BLaER1 (cell line): ENCODE data around the gene BCHE.

Experiments used
- H3K27ac ChIP-seq: shearing (Covaris generic); formaldehyde crosslinking; 2 replicates; pipeline ENCODE4 v1.8.1; 2022
- H3K27me3 ChIP-seq: shearing (Covaris generic); formaldehyde crosslinking; 2 replicates; pipeline ENCODE4 v1.8.1; 2022
- H3K36me3 ChIP-seq: shearing (Covaris generic); formaldehyde crosslinking; 2 replicates; pipeline ENCODE4 v1.8.1; 2022
- H3K4me1 ChIP-seq: shearing (Covaris generic); formaldehyde crosslinking; 2 replicates; pipeline ENCODE4 v1.8.1; 2022
- H3K4me2 ChIP-seq: shearing (Covaris generic); formaldehyde crosslinking; 2 replicates; pipeline ENCODE4 v1.8.1; 2022
- H3K4me3 ChIP-seq: shearing (Covaris generic); formaldehyde crosslinking; 2 replicates; pipeline ENCODE4 v1.8.1; 2022
- H3K9ac ChIP-seq: shearing (Covaris generic); formaldehyde crosslinking; 2 replicates; pipeline ENCODE4 v1.8.1; 2022
- H3K9me3 ChIP-seq: shearing (Covaris generic); formaldehyde crosslinking; 2 replicates; pipeline ENCODE4 v1.8.1; 2022
- H4K20me1 ChIP-seq: shearing (Covaris generic); formaldehyde crosslinking; 2 replicates; pipeline ENCODE4 v1.8.1; 2022
- Cebpa-rat ChIP-seq: shearing (Covaris generic); IDR thresholded peaks from 2 replicates; pipeline ENCODE4 v1.8.1; 2022

The BCHE gene

DNA sequence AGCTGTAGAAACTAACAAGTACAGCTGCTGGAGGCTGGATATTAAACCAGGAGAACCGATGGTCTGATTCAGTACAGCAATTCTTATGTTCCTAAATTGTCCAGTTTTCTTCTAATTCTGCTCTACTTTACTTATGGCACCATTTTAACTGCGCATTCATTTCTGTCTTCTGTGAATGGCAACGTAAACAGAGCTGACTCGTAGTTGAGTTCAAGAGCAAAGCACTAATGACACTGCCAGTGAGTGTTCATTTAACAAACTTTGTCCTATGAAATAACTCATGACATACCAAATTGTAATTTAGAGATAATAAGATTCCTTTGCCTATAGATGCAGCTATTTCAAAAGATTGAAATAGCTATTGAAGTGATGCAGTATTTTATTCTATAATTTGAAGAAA, 48.7 kb downstream of the BCHE start:
- TF ChIP-seq Cebpa-rat: no peak
- no peaks in the 10 kb centered on the region for H3K4me1 ChIP-seq
- no peak overlapping the region for H3K4me2 ChIP-seq
- no peaks in the 10 kb centered on the region for H3K27me3 ChIP-seq
- H3K27ac ChIP-seq: no peak overlapping the region
- H3K4me3 ChIP-seq: no peak overlapping the region
- no peaks in the 10 kb centered on the region for H4K20me1 ChIP-seq
- no peaks in the 10 kb centered on the region for H3K36me3 ChIP-seq
- no peak overlapping the region for H3K9ac ChIP-seq
- no peaks in the 10 kb centered on the region for H3K9me3 ChIP-seq

DNA sequence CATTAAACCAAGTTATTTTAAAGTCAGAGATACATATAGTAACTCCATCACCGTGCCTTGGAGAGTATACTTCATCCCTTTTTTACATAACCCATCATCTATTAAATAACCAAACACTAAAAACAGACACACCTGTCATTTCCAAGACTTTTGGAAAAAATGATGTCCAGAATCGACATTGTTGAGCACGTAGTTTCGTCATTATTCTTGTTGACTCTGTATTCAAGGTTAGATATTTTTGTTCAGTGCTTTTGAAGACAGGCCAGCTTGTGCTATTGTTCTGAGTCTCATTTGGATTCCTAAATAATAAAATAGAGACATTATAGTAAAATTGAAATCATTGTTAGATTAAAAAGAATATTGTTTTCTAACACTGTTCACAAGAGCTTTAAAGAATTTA, 51.2 kb downstream of the BCHE start:
- H3K4me2 ChIP-seq: no peak overlapping the region
- no peak overlapping the region for H3K4me3 ChIP-seq
- H3K27ac ChIP-seq: no peak overlapping the region
- no peaks in the 10 kb centered on the region for H3K36me3 ChIP-seq
- H3K4me1 ChIP-seq: no peaks in the 10 kb centered on the region
- no peaks in the 10 kb centered on the region for H3K9me3 ChIP-seq
- no peaks in the 10 kb centered on the region for H3K27me3 ChIP-seq
- H3K9ac ChIP-seq: no peak overlapping the region
- TF ChIP-seq Cebpa-rat: no peak
- H4K20me1 ChIP-seq: no peaks in the 10 kb centered on the region

DNA sequence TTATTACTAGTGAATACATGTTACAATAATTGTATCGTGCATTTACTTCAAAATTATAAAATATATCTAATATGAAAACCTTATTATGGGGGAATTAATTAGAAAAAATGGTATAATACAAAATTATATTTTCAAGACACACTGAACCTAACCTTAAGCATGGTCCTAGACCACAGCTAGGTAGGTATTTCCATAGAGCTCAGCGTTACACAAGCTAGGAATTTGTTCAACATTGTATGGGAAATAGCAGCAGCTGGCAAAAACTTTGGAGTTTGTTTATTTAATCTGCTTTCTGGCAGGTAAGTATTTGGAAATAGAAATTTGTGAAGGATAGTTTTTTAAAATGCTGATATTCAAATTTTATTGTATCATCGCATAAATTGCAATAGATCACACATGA, 52.9 kb downstream of the BCHE start:
- no peak overlapping the region for H3K9ac ChIP-seq
- H3K9me3 ChIP-seq: no peaks in the 10 kb centered on the region
- no peak overlapping the region for H3K4me3 ChIP-seq
- H3K4me1 ChIP-seq: no peaks in the 10 kb centered on the region
- no peak overlapping the region for H3K4me2 ChIP-seq
- no peaks in the 10 kb centered on the region for H4K20me1 ChIP-seq
- no peaks in the 10 kb centered on the region for H3K27me3 ChIP-seq
- H3K36me3 ChIP-seq: no peaks in the 10 kb centered on the region
- H3K27ac ChIP-seq: no peak overlapping the region
- no peak for TF ChIP-seq Cebpa-rat

DNA sequence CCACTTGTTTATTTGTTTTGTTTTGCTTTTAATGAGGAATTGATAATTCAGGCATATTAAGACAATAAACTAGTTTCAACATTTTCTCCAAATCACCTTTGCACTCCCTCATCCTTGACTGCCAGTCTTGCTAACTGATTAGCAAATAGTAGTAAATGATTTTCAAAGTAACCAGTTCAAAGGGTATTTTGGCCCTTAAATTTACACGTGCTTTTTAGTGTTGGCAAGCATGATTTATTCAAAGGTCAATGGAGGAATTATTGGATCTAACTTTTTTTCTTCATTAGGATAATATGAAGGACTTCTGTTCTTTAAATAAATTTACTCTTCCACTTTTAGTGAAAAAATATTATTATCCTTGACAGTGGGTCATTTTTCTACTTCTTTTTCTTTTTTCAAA, 53.8 kb downstream of the BCHE start:
- Histone ChIP-seq H3K9ac (no peak overlapping the region), H3K4me3 (no peak overlapping the region), H3K4me1 (no peaks in the 10 kb centered on the region), H3K27ac (no peak overlapping the region), H3K36me3 (no peaks in the 10 kb centered on the region), H3K4me2 (no peak overlapping the region), H4K20me1 (no peaks in the 10 kb centered on the region), H3K27me3 (no peaks in the 10 kb centered on the region), H3K9me3 (no peaks in the 10 kb centered on the region)
- no peak for TF ChIP-seq Cebpa-rat

DNA sequence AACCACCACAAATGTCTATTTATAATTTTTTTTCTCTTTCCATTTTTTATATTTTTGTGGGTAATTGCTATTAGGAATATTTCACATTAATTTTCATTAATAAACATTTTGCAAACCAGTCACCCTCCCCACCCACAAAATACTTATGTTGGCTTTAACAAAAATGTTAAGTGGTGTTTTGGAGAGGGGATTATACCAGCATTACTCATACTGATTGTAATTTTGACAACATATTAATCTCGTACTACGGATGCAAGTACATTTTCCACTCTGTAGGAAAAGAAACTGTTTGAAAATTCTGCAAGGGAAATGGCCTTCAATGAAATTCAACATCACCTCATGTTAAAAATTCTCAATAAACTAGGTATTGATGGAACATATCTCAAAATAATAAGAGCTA, 58.3 kb downstream of the BCHE start:
- H3K9ac ChIP-seq: no peak overlapping the region
- H3K27ac ChIP-seq: no peak overlapping the region
- no peaks in the 10 kb centered on the region for H3K36me3 ChIP-seq
- no peak for TF ChIP-seq Cebpa-rat
- H3K4me2 ChIP-seq: no peak overlapping the region
- no peak overlapping the region for H3K4me3 ChIP-seq
- H3K4me1 ChIP-seq: no peaks in the 10 kb centered on the region
- no peaks in the 10 kb centered on the region for H3K9me3 ChIP-seq
- no peaks in the 10 kb centered on the region for H4K20me1 ChIP-seq
- H3K27me3 ChIP-seq: no peaks in the 10 kb centered on the region

DNA sequence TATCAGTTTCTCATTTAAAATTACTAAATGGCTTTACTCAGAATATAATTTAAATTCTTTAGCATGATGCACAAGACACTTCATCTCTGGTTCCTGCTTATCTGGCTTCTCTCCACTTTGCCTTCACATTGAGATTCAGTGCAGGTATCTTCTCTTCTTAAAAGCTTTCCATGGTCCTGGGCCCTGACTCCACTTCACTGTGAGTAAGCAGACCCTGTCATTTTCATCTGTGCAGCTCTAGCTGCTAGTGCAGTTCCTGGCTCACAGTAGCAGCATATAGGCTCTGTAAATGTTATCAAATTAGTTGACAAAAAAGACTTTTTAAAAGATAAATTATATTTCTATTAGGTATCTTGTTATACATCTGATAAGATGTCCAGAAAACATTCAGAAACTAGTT, 58.8 kb downstream of the BCHE start:
- no peak for TF ChIP-seq Cebpa-rat
- no peaks in the 10 kb centered on the region for H3K4me1 ChIP-seq
- no peaks in the 10 kb centered on the region for H3K36me3 ChIP-seq
- no peaks in the 10 kb centered on the region for H4K20me1 ChIP-seq
- no peaks in the 10 kb centered on the region for H3K9me3 ChIP-seq
- H3K27ac ChIP-seq: no peak overlapping the region
- no peaks in the 10 kb centered on the region for H3K27me3 ChIP-seq
- no peak overlapping the region for H3K9ac ChIP-seq
- H3K4me2 ChIP-seq: no peak overlapping the region
- no peak overlapping the region for H3K4me3 ChIP-seq

DNA sequence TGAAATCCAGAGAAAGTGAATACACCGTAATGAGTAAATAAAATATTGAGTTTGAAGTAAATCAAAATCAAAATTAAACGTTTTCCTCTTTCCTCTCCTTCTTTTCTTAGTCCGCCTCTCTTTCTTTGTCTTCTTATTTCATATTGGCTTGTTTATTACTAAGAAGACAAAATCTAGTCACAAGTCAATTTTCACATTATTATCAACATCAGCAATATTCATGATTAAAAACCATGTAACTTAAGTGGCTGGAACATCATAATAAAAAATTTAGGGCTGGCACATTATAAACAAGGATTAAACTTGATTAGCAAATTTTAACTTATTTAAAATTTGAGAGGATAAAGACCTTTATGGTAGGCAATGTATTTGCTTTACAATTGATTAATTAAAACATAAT, 61.4 kb downstream of the BCHE start:
- H3K27me3 ChIP-seq: no peaks in the 10 kb centered on the region

DNA sequence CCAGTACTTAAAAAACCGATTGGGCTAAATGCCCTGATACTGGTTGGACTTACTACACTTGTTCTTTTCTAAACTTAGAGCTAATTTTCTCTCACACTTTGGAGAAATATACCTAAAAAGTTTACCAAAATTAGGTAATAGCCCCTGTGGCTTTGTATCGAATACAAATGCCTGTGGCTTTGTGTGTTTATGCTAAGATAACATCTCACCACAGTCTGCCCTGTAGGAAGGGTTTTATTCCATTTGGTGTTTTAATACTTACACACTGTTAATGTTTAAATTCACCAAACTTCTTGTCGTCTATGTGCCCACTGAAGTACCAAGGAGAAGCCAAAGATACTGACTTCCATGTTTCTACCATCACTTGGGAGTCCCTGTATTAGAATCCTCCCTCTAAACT, 66.4 kb downstream of the BCHE start:
- H3K36me3 ChIP-seq: no peaks in the 10 kb centered on the region
- H3K4me1 ChIP-seq: no peaks in the 10 kb centered on the region
- no peaks in the 10 kb centered on the region for H3K9me3 ChIP-seq
- no peak overlapping the region for H3K4me2 ChIP-seq
- H4K20me1 ChIP-seq: no peaks in the 10 kb centered on the region
- no peak for TF ChIP-seq Cebpa-rat
- H3K9ac ChIP-seq: no peak overlapping the region
- H3K4me3 ChIP-seq: no peak overlapping the region
- H3K27me3 ChIP-seq: no peaks in the 10 kb centered on the region
- H3K27ac ChIP-seq: no peak overlapping the region

More for the DNA sequence above, 61.4 kb downstream of the BCHE start:
- Histone ChIP-seq H3K4me1 (no peaks in the 10 kb centered on the region), H4K20me1 (no peaks in the 10 kb centered on the region), H3K9me3 (no peaks in the 10 kb centered on the region), H3K4me2 (no peak overlapping the region), H3K36me3 (no peaks in the 10 kb centered on the region), H3K4me3 (no peak overlapping the region), H3K27ac (no peak overlapping the region), H3K9ac (no peak overlapping the region)
- TF ChIP-seq Cebpa-rat: no peak

DNA sequence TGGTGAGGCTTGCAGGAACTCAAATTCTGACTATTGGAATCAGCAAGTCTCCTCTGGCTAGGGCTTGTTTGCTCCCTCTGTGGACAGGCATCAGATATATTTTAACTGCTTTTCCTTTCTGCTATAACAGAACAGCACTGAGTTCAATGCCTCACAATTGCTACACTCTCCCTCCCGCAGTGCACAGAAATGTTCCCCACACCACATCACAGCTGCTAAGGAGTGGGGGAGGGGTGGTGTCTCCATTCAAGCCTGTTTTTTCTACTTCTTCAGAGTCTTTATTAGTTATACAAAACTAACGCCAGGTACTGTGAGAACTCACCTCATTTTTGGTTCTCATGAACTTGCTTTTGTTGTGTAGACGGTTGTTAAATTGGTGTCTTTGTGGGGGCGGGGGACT, 68.5 kb downstream of the BCHE start:
- H3K27ac ChIP-seq: no peak overlapping the region
- no peaks in the 10 kb centered on the region for H3K36me3 ChIP-seq
- H3K9ac ChIP-seq: no peak overlapping the region
- no peaks in the 10 kb centered on the region for H4K20me1 ChIP-seq
- no peaks in the 10 kb centered on the region for H3K4me1 ChIP-seq
- no peaks in the 10 kb centered on the region for H3K27me3 ChIP-seq
- H3K4me3 ChIP-seq: no peak overlapping the region
- no peak overlapping the region for H3K4me2 ChIP-seq
- no peaks in the 10 kb centered on the region for H3K9me3 ChIP-seq
- TF ChIP-seq Cebpa-rat: no peak

DNA sequence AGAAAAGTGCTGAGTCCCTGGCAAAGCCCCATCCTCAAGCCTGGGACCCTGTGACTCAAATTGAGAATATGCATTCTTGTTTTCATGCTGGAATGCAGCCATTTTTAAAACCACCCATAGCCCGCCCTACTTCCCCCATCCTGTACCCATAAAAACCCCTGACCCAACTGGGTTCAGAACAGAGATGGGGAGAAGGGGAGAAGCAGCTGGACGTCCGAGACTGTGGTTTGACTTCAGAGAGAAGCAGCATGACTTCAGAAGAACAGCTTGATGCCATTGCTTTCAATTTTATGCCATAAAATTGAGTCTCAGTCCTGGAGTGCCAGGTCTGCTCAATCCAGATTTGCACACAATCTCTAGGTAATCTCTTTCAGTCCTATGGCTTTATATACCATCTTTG, 78.2 kb downstream of the BCHE start:
- no peak for TF ChIP-seq Cebpa-rat
- Histone ChIP-seq H3K9me3 (no peaks in the 10 kb centered on the region), H3K4me2 (no peak overlapping the region)

DNA sequence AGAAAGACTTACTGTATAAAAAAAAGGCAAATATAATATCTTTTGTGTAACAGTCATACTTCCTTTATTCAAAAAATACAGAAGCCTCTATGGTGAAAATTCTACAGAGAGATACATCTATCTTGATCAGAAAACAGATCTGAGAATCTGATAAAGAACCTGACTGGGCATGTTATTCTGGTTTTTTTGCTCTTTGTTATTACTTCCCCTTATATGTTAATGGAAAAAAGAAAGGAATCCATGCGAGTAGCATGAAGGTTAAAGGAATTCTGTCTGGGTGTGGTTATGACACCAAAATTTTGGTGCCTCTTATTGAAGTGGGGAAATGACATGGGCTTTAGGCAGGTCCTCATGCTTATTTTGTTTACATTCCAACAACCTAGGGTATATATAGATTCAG, 81.7 kb downstream of the BCHE start:
- Histone ChIP-seq H4K20me1 (no peaks in the 10 kb centered on the region), H3K9ac (no peak overlapping the region), H3K27ac (no peak overlapping the region), H3K27me3 (no peaks in the 10 kb centered on the region), H3K4me3 (no peak overlapping the region), H3K4me1 (no peaks in the 10 kb centered on the region), H3K9me3 (no peaks in the 10 kb centered on the region), H3K4me2 (no peak overlapping the region), H3K36me3 (no peaks in the 10 kb centered on the region)
- no peak for TF ChIP-seq Cebpa-rat

More for the DNA sequence above, 78.2 kb downstream of the BCHE start:
- Histone ChIP-seq H4K20me1 (no peaks in the 10 kb centered on the region), H3K27me3 (no peaks in the 10 kb centered on the region), H3K4me1 (no peaks in the 10 kb centered on the region), H3K4me3 (no peak overlapping the region), H3K27ac (no peak overlapping the region), H3K9ac (no peak overlapping the region), H3K36me3 (no peaks in the 10 kb centered on the region)
